Peyer's patch (tissue), 4 donors: ENCODE measurements around the gene INTS1. TPM values are rescaled to one million over a fixed set of nuclear protein-coding genes. Genes with fewer than 3 reads are reported as not detected.

Source experiments
- DNase-seq, 3 donors: peaks; one replicate each; pipeline ENCODE4 v3.0.0-alpha.2; 2017 to 2019
- H3K27ac ChIP-seq, 4 donors: fragments of 200-600 bp; sonication (generic); one replicate each; pipeline ENCODE4 v1.5.1; 2016 to 2019
- H3K27me3 ChIP-seq, 2 donors: fragments of 200-600 bp; sonication (generic); one replicate each; pipeline ENCODE4 v1.5.1; 2019
- H3K36me3 ChIP-seq, 3 donors: fragments of 200-600 bp; sonication (generic); one replicate each; pipeline ENCODE4 v1.5.1; 2016 to 2019
- H3K4me1 ChIP-seq, 4 donors: fragments of 200-600 bp; sonication (generic); one replicate each; pipeline ENCODE4 v1.5.1; 2016 to 2019
- H3K4me3 ChIP-seq, 4 donors: fragments of 200-600 bp; sonication (generic); 1 replicate in 3 of 4; 2 replicates in 1 of 4; pipeline ENCODE4 v1.5.1; 2016 to 2019; ENCODE audit warnings: mild to moderate bottlenecking in 1 of 4
- H3K9me3 ChIP-seq, 4 donors: fragments of 200-600 bp; sonication (generic); one replicate each; pipeline ENCODE4 v1.5.1; 2016 to 2019; ENCODE audit warnings: mild to moderate bottlenecking in 1 of 4
- CTCF ChIP-seq, 6 experiments: fragments of 450-650 bp in 4 of 6; fragments of 200-600 bp in 2 of 6; sonication (generic) in 1 of 6; IDR thresholded peaks; one replicate each; pipeline ENCODE4 v1.5.1; 2017 to 2019; ENCODE audit warnings: antibody characterized with exemption in 6 of 6, mild to moderate bottlenecking in 3 of 6, moderate library complexity in 1 of 6
- POLR2A ChIP-seq, 2 donors: fragments of 450-650 bp; IDR thresholded peaks; one replicate each; pipeline ENCODE4 v1.5.1; 2017; ENCODE audit warnings: antibody characterized with exemption in 2 of 2, mild to moderate bottlenecking in 2 of 2, moderate library complexity in 2 of 2
- total RNA-seq, 4 donors: library from RNA; depleted of rRNA; stranded (reverse); fragments of >200 nt; gene quantifications; one replicate each; pipeline ENCODE4 v1.1.0, GENCODE V29; 2016

Gene INTS1
- total RNA-seq, 4 donors from 2014 or later = 84.4 to 192 (median 108) TPM

- Histone ChIP-seq H3K4me1 (no peaks in the 10 kb centered on the region), H3K27ac (no peak overlapping the region), H3K36me3 (peaks cover 0 to 97% (median 0%) of the 10 kb centered on the region in 3 donors), H3K9me3 (no peaks in the 10 kb centered on the region), H3K27me3 (no peaks in the 10 kb centered on the region), H3K4me3 (no peak overlapping the region)
- TF ChIP-seq POLR2A (IDR thresholded peaks at IDR 0.05) = no peak
- no peak for TF ChIP-seq CTCF (IDR thresholded peaks at IDR 0.05)
- no peak for DNase-seq
These were observed 11.1 kb downstream of the INTS1 start for GRCh38 chr7:1493129-1493528.

- peaks cover 0 to 97% (median 0%) of the 10 kb centered on the region in 3 donors for H3K36me3 ChIP-seq
- no peaks in the 10 kb centered on the region for H3K27me3 ChIP-seq
- H3K4me1 ChIP-seq = no peaks in the 10 kb centered on the region
- no peaks in the 10 kb centered on the region for H3K9me3 ChIP-seq
- no peak overlapping the region for H3K27ac ChIP-seq
- TF ChIP-seq POLR2A (IDR thresholded peaks at IDR 0.05) = no peak
- TF ChIP-seq CTCF (IDR thresholded peaks at IDR 0.05) = no peak
- H3K4me3 ChIP-seq = no peak overlapping the region
- no peak for DNase-seq
These were observed 11.5 kb downstream of the INTS1 start for GRCh38 chr7:1492640-1493039.

GRCh38 chr7:1492221-1492620 lies 12.0 kb downstream of the INTS1 start:
- Histone ChIP-seq H3K4me3 (no peak overlapping the region), H3K27ac (no peak overlapping the region), H3K27me3 (no peaks in the 10 kb centered on the region), H3K36me3 (peaks cover 0 to 97% (median 0%) of the 10 kb centered on the region in 3 donors), H3K9me3 (no peaks in the 10 kb centered on the region), H3K4me1 (no peaks in the 10 kb centered on the region)
- DNase-seq = no peak
- TF ChIP-seq POLR2A (IDR thresholded peaks at IDR 0.05) (no peak), CTCF (IDR thresholded peaks at IDR 0.05) (no peak)

DNA sequence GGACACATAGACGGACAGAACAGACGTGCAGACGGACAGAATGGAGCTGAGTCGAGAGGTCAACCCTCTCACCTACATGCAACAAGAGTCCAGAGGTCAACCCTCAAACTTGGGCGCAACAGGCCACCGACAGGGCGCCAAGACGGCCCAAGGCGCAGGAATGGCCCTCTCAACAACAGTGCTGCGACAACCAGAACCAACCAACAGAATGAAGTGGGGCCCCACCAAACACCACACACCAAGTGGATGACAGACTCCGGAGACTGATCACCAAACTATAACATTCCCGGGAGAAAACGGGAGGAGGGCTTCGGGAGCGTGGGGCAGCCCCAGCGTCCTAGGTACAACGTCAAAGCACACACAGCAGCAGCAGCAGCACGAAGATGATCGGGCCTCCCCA lies 13.4 kb downstream of the INTS1 start:
- no peaks in the 10 kb centered on the region for H3K9me3 ChIP-seq
- DNase-seq = no peak
- peaks cover 0 to 98% (median 0%) of the 10 kb centered on the region in 3 donors for H3K36me3 ChIP-seq
- no peaks in the 10 kb centered on the region for H3K27me3 ChIP-seq
- no peak overlapping the region for H3K27ac ChIP-seq
- no peak overlapping the region for H3K4me3 ChIP-seq
- TF ChIP-seq POLR2A (IDR thresholded peaks at IDR 0.05) (no peak), CTCF (IDR thresholded peaks at IDR 0.05) (no peak)
- no peaks in the 10 kb centered on the region for H3K4me1 ChIP-seq

DNA sequence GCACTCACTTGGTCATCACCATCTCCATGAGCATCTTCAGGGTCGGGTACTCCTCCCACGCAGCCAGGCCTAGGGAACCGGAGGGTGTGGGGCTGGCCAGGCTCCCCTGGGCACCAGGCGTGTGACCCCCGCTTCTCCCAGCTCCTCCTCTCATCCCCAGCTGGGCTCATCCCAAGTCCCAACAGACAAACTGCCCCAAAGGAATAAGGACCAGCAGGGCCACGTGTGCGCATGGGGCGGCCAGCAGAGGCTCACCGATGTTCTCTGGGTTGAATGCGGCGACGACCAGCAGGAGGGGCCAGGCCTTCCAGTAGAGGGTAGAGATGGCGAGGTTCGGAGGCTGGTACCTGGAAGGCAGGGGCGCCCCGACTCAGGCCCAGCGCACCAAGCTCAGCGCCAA lies 14.9 kb downstream of the INTS1 start:
- Histone ChIP-seq H3K4me3 (no peak overlapping the region), H3K27ac (no peak overlapping the region), H3K27me3 (no peaks in the 10 kb centered on the region), H3K4me1 (no peaks in the 10 kb centered on the region), H3K36me3 (peaks cover 0 to 98% (median 0%) of the 10 kb centered on the region in 3 donors), H3K9me3 (no peaks in the 10 kb centered on the region)
- TF ChIP-seq POLR2A (IDR thresholded peaks at IDR 0.05) (no peak), CTCF (IDR thresholded peaks at IDR 0.05) (no peak)
- no peak for DNase-seq

DNA sequence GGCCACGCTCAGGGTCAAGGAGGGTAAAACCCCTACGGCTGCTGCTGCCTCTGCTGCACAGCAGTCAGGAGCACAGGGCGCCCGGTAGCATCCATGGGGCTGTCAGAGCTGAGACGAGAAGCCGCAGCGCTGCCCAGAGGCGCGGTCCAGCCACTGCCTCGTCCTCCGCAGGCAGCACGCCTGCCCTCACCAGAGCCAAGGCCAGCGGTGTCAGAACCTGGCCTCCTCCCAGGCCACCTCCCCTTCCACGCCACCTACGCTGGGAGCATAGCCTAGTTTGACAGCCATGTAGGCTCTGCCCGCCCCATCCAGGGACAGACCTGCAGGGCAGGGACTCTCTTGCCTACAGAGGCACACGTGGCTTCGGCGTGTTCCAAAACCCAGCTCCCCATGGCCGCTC lies 16.2 kb downstream of the INTS1 start:
- TF ChIP-seq CTCF (IDR thresholded peaks at IDR 0.05) (no peak), POLR2A (IDR thresholded peaks at IDR 0.05) (no peak)
- H3K9me3 ChIP-seq = no peaks in the 10 kb centered on the region
- no peak for DNase-seq
- H3K36me3 ChIP-seq = peaks cover 0 to 98% (median 0%) of the 10 kb centered on the region in 3 donors
- H3K27ac ChIP-seq = no peak overlapping the region
- H3K27me3 ChIP-seq = no peaks in the 10 kb centered on the region
- H3K4me3 ChIP-seq = no peak overlapping the region
- no peaks in the 10 kb centered on the region for H3K4me1 ChIP-seq
